HG03439 (cell line): Measurements from ENCODE around the gene GRHL3.

ENCODE experiments used
- ATAC-seq: cut with Tn5 transposase; IDR thresholded peaks from one replicate; pipeline ENCODE4 v1.9.1; 2021; ENCODE audit warnings: mild to moderate bottlenecking, moderate library complexity; ENCODE audit not compliant: unreplicated experiment

Gene GRHL3

GRCh38 chr1:24391882-24392603, 72.9 kb downstream of the GRHL3 start:
- peak; percentile 67 for ATAC-seq

DNA sequence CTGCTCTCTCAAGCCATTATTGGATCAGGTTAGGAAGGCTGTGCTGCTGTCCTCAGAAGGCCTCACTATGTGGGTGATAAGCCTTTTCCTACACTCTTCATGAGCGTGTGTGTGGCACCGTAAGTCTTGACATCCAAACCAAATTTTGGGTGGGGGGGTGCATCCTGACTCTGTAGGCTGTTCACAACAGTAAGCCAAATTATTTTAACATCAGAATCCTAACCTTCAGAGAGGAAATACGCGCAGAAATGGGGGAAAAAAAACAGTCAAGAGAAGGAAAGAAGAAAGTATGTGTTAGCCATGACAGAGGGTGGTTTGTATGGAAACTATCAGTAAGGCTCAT, 73.4 kb downstream of the GRHL3 start:
- no peak for ATAC-seq

GRCh38 chr1:24392982-24393650, 74.0 kb downstream of the GRHL3 start:
- no peak for ATAC-seq

- ATAC-seq = no peak
These were observed 74.7 kb downstream of the GRHL3 start for GRCh38 chr1:24393892-24394291.

GRCh38 chr1:24400065-24400464, 80.9 kb downstream of the GRHL3 start:
- ATAC-seq = no peak

DNA sequence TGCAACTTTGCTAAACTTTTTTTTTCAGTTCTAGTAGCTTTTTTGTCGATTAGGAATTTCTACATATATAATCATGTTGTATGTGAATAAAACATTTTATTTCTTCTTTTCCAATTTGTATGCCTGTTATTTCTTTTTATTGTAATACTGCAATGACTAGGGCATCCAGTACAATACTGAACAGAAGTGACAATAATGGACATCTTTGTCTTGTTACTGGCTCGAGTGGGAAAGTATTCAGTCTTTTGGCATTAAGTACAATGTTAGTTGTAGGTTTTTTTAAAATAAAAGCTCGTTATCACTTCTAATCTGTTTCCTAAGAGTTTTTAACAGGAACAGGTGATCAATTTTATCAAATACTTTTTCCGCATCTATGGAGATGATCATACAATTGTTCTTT, 84.6 kb downstream of the GRHL3 start:
- ATAC-seq = no peak
